Peyer's patch (tissue), 4 donors: ENCODE data around the gene NOA1.

ENCODE experiments used
- POLR2A ChIP-seq, 2 donors: fragments of 450-650 bp; IDR thresholded peaks; one replicate each; pipeline ENCODE4 v1.5.1; 2017; ENCODE audit warnings: antibody characterized with exemption in 2 of 2, mild to moderate bottlenecking in 2 of 2, moderate library complexity in 2 of 2
- TF ChIP-seq, protein P1 (sequence below), 6 experiments: fragments of 450-650 bp in 4 of 6; fragments of 200-600 bp in 2 of 6; sonication (generic) in 1 of 6; IDR thresholded peaks; one replicate each; pipeline ENCODE4 v1.5.1; 2017 to 2019; ENCODE audit warnings: antibody characterized with exemption in 6 of 6, mild to moderate bottlenecking in 3 of 6, moderate library complexity in 1 of 6

DNA sequence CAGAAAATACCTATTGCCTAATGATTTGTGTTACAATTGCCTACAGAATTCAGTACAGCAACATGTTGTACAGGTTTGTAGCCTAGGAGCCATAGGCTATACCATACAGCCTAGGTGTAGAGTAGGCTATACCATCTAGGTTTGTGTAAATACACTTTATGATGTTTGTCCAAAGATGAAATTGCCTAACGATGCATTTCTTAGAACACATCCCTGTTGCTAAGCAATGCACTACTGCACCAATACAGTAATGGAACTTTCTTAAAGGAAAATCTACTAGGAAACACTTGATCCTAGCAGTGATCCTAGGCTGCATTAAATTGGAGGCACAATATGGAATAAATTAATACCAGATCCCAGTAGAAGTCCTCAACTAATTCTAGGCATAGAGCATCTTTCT lies 18.3 kb downstream of the NOA1 start:
- TF ChIP-seq, protein P1, sequence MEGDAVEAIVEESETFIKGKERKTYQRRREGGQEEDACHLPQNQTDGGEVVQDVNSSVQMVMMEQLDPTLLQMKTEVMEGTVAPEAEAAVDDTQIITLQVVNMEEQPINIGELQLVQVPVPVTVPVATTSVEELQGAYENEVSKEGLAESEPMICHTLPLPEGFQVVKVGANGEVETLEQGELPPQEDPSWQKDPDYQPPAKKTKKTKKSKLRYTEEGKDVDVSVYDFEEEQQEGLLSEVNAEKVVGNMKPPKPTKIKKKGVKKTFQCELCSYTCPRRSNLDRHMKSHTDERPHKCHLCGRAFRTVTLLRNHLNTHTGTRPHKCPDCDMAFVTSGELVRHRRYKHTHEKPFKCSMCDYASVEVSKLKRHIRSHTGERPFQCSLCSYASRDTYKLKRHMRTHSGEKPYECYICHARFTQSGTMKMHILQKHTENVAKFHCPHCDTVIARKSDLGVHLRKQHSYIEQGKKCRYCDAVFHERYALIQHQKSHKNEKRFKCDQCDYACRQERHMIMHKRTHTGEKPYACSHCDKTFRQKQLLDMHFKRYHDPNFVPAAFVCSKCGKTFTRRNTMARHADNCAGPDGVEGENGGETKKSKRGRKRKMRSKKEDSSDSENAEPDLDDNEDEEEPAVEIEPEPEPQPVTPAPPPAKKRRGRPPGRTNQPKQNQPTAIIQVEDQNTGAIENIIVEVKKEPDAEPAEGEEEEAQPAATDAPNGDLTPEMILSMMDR (IDR thresholded peaks at IDR 0.05), result no peak
- no peak for TF ChIP-seq POLR2A (IDR thresholded peaks at IDR 0.05)
